ENCODE data around the gene KNL1. TPM values are rescaled to one million over a fixed set of nuclear protein-coding genes. Genes with fewer than 3 reads are reported as not detected.

Gene KNL1
- total and polyA plus RNA-seq, 5 donors from 2014 or later: 0.46 to 9.7 (median 1.4) TPM

- H3K9me3 Mint-ChIP-seq: no peaks in the 10 kb centered on the region
- peak in 1 of 3 donors; percentile 7 for DNase-seq
- H3K27me3 ChIP-seq (ENCODE audit: control insufficient read depth, insufficient read depth, low read length): no peaks in the 10 kb centered on the region
- no peaks in the 10 kb centered on the region for H3K27me3 Mint-ChIP-seq
- H3K4me1 Mint-ChIP-seq: peaks cover 17 to 39% (median 26%) of the 10 kb centered on the region in 4 donors
- H3K4me3 Mint-ChIP-seq: peak overlapping the region; percentile 96 to 99 (median 98)
- peaks cover 12% of the 10 kb centered on the region for H3K36me3 ChIP-seq (ENCODE audit: control insufficient read depth, insufficient read depth, low read length)
- peak overlapping the region; percentile 99 for H3K4me3 ChIP-seq (ENCODE audit: low read depth, low read length)
- H3K4me1 ChIP-seq (ENCODE audit: control insufficient read depth, insufficient read depth, low read length, poor library complexity, severe bottlenecking): peaks cover 13% of the 10 kb centered on the region
- ATAC-seq (ENCODE audit: low read depth in 2 of 2): no peak
- peak overlapping the region; percentile 98 for H3K27ac ChIP-seq (ENCODE audit: insufficient read depth, low read length, poor library complexity, severe bottlenecking)
- H3K27ac Mint-ChIP-seq: peak overlapping the region; percentile 99 to 100 (median 100)
- peaks cover 6% of the 10 kb centered on the region for H3K36me3 Mint-ChIP-seq
- no peaks in the 10 kb centered on the region for H3K9me3 ChIP-seq (ENCODE audit: control insufficient read depth in 2 of 2, low read length in 2 of 2)
These were observed 100.0 kb downstream of the KNL1 start for GRCh38 chr15:40693904-40694687.

- Mint-ChIP-seq H3K4me1 (peaks cover 12 to 34% (median 21%) of the 10 kb centered on the region in 4 donors), H3K36me3 (peaks cover 6% of the 10 kb centered on the region), H3K9me3 (no peaks in the 10 kb centered on the region), H3K4me3 (peak within 1 kb of the TSS; percentile 96 to 99 (median 98)), H3K27me3 (no peaks in the 10 kb centered on the region), H3K27ac (peak within 1 kb of the TSS; percentile 99 to 100 (median 100))
- DNase-seq (peak; percentile 89 to 96 (median 92)), ATAC-seq (ENCODE audit: low read depth in 2 of 2) (peak; percentile 93 to 96)
- Histone ChIP-seq H3K27ac (ENCODE audit: insufficient read depth, low read length, poor library complexity, severe bottlenecking) (peak within 1 kb of the TSS; percentile 98), H3K4me1 (ENCODE audit: control insufficient read depth, insufficient read depth, low read length, poor library complexity, severe bottlenecking) (peaks cover 13% of the 10 kb centered on the region), H3K9me3 (ENCODE audit: control insufficient read depth in 2 of 2, low read length in 2 of 2) (no peaks in the 10 kb centered on the region), H3K4me3 (ENCODE audit: low read depth, low read length) (peak within 1 kb of the TSS; percentile 99), H3K27me3 (ENCODE audit: control insufficient read depth, insufficient read depth, low read length) (no peaks in the 10 kb centered on the region), H3K36me3 (ENCODE audit: control insufficient read depth, insufficient read depth, low read length) (peaks cover 8% of the 10 kb centered on the region)
These were observed 100.8 kb downstream of the KNL1 start, which contains the start of gene RAD51 for GRCh38 chr15:40694688-40695468. Gene RAD51 (plus strand): TSS chr15:40695174. CDS start chr15:40698759, 3,585 bp downstream.

- peak overlapping the region; percentile 96 to 99 (median 98) for H3K4me3 Mint-ChIP-seq
- peaks cover 8% of the 10 kb centered on the region for H3K36me3 ChIP-seq (ENCODE audit: control insufficient read depth, insufficient read depth, low read length)
- no peaks in the 10 kb centered on the region for H3K27me3 Mint-ChIP-seq
- H3K4me3 ChIP-seq (ENCODE audit: low read depth, low read length): peak overlapping the region; percentile 99
- no peaks in the 10 kb centered on the region for H3K9me3 ChIP-seq (ENCODE audit: control insufficient read depth in 2 of 2, low read length in 2 of 2)
- H3K27ac ChIP-seq (ENCODE audit: insufficient read depth, low read length, poor library complexity, severe bottlenecking): peak overlapping the region; percentile 98
- ATAC-seq (ENCODE audit: low read depth in 2 of 2) (no peak), DNase-seq (peak in 2 of 3 donors; percentile 3 to 38)
- H3K9me3 Mint-ChIP-seq: no peaks in the 10 kb centered on the region
- H3K36me3 Mint-ChIP-seq: peaks cover 6% of the 10 kb centered on the region
- peaks cover 13% of the 10 kb centered on the region for H3K4me1 ChIP-seq (ENCODE audit: control insufficient read depth, insufficient read depth, low read length, poor library complexity, severe bottlenecking)
- no peaks in the 10 kb centered on the region for H3K27me3 ChIP-seq (ENCODE audit: control insufficient read depth, insufficient read depth, low read length)
- H3K27ac Mint-ChIP-seq: peak overlapping the region; percentile 84 to 100 (median 92)
- H3K4me1 Mint-ChIP-seq: peaks cover 12 to 33% (median 21%) of the 10 kb centered on the region in 4 donors
These were observed 101.4 kb downstream of the KNL1 start for GRCh38 chr15:40695469-40695890.

- no peaks in the 10 kb centered on the region for H3K27me3 Mint-ChIP-seq
- no peaks in the 10 kb centered on the region for H3K27me3 ChIP-seq (ENCODE audit: control insufficient read depth, insufficient read depth, low read length)
- peak overlapping the region; percentile 98 for H3K27ac ChIP-seq (ENCODE audit: insufficient read depth, low read length, poor library complexity, severe bottlenecking)
- H3K4me1 ChIP-seq (ENCODE audit: control insufficient read depth, insufficient read depth, low read length, poor library complexity, severe bottlenecking): peaks cover 13% of the 10 kb centered on the region
- H3K27ac Mint-ChIP-seq: peak overlapping the region in 2 of 3 donors; percentile 92 to 100
- H3K9me3 ChIP-seq (ENCODE audit: control insufficient read depth in 2 of 2, low read length in 2 of 2): no peaks in the 10 kb centered on the region
- peaks cover 8% of the 10 kb centered on the region for H3K36me3 ChIP-seq (ENCODE audit: control insufficient read depth, insufficient read depth, low read length)
- peak overlapping the region; percentile 96 to 99 (median 98) for H3K4me3 Mint-ChIP-seq
- peaks cover 6% of the 10 kb centered on the region for H3K36me3 Mint-ChIP-seq
- ATAC-seq (ENCODE audit: low read depth in 2 of 2) (no peak), DNase-seq (no peak)
- H3K9me3 Mint-ChIP-seq: no peaks in the 10 kb centered on the region
- H3K4me1 Mint-ChIP-seq: peaks cover 12 to 33% (median 21%) of the 10 kb centered on the region in 4 donors
- H3K4me3 ChIP-seq (ENCODE audit: low read depth, low read length): peak overlapping the region; percentile 5
These were observed 102.2 kb downstream of the KNL1 start for GRCh38 chr15:40696228-40696627.

- no peak overlapping the region for H3K4me3 ChIP-seq (ENCODE audit: low read depth, low read length)
- DNase-seq (no peak), ATAC-seq (ENCODE audit: low read depth in 2 of 2) (no peak)
- H3K4me1 ChIP-seq (ENCODE audit: control insufficient read depth, insufficient read depth, low read length, poor library complexity, severe bottlenecking): peaks cover 13% of the 10 kb centered on the region
- Mint-ChIP-seq H3K27me3 (no peaks in the 10 kb centered on the region), H3K27ac (no peak overlapping the region), H3K36me3 (peaks cover 7% of the 10 kb centered on the region), H3K9me3 (no peaks in the 10 kb centered on the region), H3K4me3 (peak overlapping the region in 1 of 4 donors; percentile 65), H3K4me1 (peaks cover 10 to 27% (median 15%) of the 10 kb centered on the region in 4 donors)
- H3K27ac ChIP-seq (ENCODE audit: insufficient read depth, low read length, poor library complexity, severe bottlenecking): no peak overlapping the region
- no peaks in the 10 kb centered on the region for H3K36me3 ChIP-seq (ENCODE audit: control insufficient read depth, insufficient read depth, low read length)
- H3K27me3 ChIP-seq (ENCODE audit: control insufficient read depth, insufficient read depth, low read length): no peaks in the 10 kb centered on the region
- H3K9me3 ChIP-seq (ENCODE audit: control insufficient read depth in 2 of 2, low read length in 2 of 2): no peaks in the 10 kb centered on the region
These were observed 103.9 kb downstream of the KNL1 start for GRCh38 chr15:40697916-40698315.

GRCh38 chr15:40702077-40702476 is 108.0 kb downstream of the KNL1 start:
- Histone ChIP-seq H3K4me3 (ENCODE audit: low read depth, low read length) (no peak overlapping the region), H3K9me3 (ENCODE audit: control insufficient read depth in 2 of 2, low read length in 2 of 2) (no peaks in the 10 kb centered on the region), H3K4me1 (ENCODE audit: control insufficient read depth, insufficient read depth, low read length, poor library complexity, severe bottlenecking) (no peaks in the 10 kb centered on the region), H3K27me3 (ENCODE audit: control insufficient read depth, insufficient read depth, low read length) (no peaks in the 10 kb centered on the region), H3K27ac (ENCODE audit: insufficient read depth, low read length, poor library complexity, severe bottlenecking) (no peak overlapping the region), H3K36me3 (ENCODE audit: control insufficient read depth, insufficient read depth, low read length) (no peaks in the 10 kb centered on the region)
- DNase-seq: peak in 2 of 3 donors; percentile 42 to 55
- H3K27ac Mint-ChIP-seq: no peak overlapping the region
- H3K4me3 Mint-ChIP-seq: no peak overlapping the region
- H3K9me3 Mint-ChIP-seq: no peaks in the 10 kb centered on the region
- no peak for ATAC-seq (ENCODE audit: low read depth in 2 of 2)
- H3K27me3 Mint-ChIP-seq: no peaks in the 10 kb centered on the region
- peaks cover 6% of the 10 kb centered on the region for H3K36me3 Mint-ChIP-seq
- H3K4me1 Mint-ChIP-seq: peaks cover 0 to 6% (median under 1%) of the 10 kb centered on the region in 4 donors

GRCh38 chr15:40706121-40706520 is 112.1 kb downstream of the KNL1 start:
- Mint-ChIP-seq H3K4me3 (no peak overlapping the region), H3K27ac (no peak overlapping the region), H3K36me3 (peaks cover 11% of the 10 kb centered on the region), H3K27me3 (no peaks in the 10 kb centered on the region), H3K9me3 (no peaks in the 10 kb centered on the region), H3K4me1 (peaks cover 0 to 6% (median under 1%) of the 10 kb centered on the region in 4 donors)
- H3K36me3 ChIP-seq (ENCODE audit: control insufficient read depth, insufficient read depth, low read length): no peaks in the 10 kb centered on the region
- no peaks in the 10 kb centered on the region for H3K4me1 ChIP-seq (ENCODE audit: control insufficient read depth, insufficient read depth, low read length, poor library complexity, severe bottlenecking)
- H3K27ac ChIP-seq (ENCODE audit: insufficient read depth, low read length, poor library complexity, severe bottlenecking): no peak overlapping the region
- no peaks in the 10 kb centered on the region for H3K27me3 ChIP-seq (ENCODE audit: control insufficient read depth, insufficient read depth, low read length)
- ATAC-seq (ENCODE audit: low read depth in 2 of 2): no peak
- H3K9me3 ChIP-seq (ENCODE audit: control insufficient read depth in 2 of 2, low read length in 2 of 2): no peaks in the 10 kb centered on the region
- no peak for DNase-seq
- no peak overlapping the region for H3K4me3 ChIP-seq (ENCODE audit: low read depth, low read length)

All from CD4-positive, CD25-positive, alpha-beta regulatory T cell (primary cell).